Stimulated activated CD4-positive, alpha-beta T cell treated with anti-CD3 and anti-CD28 coated beads, Interleukin-15, amount 100 ng/mL, for 48 hours (primary cell): ENCODE results near the gene SENP7.
"Not testable (repeated sequence)": the region's sequence is repeated elsewhere in the genome, so short reads cannot be mapped to it uniquely, and the experiment has no call there.

ENCODE experiments used
- DNase-seq, 2 donors: peaks; one replicate each; pipeline ENCODE4 v3.0.0-alpha.2; 2020; ENCODE audit warnings: low read depth in 2 of 2

The SENP7 gene, protein sequence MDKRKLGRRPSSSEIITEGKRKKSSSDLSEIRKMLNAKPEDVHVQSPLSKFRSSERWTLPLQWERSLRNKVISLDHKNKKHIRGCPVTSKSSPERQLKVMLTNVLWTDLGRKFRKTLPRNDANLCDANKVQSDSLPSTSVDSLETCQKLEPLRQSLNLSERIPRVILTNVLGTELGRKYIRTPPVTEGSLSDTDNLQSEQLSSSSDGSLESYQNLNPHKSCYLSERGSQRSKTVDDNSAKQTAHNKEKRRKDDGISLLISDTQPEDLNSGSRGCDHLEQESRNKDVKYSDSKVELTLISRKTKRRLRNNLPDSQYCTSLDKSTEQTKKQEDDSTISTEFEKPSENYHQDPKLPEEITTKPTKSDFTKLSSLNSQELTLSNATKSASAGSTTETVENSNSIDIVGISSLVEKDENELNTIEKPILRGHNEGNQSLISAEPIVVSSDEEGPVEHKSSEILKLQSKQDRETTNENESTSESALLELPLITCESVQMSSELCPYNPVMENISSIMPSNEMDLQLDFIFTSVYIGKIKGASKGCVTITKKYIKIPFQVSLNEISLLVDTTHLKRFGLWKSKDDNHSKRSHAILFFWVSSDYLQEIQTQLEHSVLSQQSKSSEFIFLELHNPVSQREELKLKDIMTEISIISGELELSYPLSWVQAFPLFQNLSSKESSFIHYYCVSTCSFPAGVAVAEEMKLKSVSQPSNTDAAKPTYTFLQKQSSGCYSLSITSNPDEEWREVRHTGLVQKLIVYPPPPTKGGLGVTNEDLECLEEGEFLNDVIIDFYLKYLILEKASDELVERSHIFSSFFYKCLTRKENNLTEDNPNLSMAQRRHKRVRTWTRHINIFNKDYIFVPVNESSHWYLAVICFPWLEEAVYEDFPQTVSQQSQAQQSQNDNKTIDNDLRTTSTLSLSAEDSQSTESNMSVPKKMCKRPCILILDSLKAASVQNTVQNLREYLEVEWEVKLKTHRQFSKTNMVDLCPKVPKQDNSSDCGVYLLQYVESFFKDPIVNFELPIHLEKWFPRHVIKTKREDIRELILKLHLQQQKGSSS

DNA sequence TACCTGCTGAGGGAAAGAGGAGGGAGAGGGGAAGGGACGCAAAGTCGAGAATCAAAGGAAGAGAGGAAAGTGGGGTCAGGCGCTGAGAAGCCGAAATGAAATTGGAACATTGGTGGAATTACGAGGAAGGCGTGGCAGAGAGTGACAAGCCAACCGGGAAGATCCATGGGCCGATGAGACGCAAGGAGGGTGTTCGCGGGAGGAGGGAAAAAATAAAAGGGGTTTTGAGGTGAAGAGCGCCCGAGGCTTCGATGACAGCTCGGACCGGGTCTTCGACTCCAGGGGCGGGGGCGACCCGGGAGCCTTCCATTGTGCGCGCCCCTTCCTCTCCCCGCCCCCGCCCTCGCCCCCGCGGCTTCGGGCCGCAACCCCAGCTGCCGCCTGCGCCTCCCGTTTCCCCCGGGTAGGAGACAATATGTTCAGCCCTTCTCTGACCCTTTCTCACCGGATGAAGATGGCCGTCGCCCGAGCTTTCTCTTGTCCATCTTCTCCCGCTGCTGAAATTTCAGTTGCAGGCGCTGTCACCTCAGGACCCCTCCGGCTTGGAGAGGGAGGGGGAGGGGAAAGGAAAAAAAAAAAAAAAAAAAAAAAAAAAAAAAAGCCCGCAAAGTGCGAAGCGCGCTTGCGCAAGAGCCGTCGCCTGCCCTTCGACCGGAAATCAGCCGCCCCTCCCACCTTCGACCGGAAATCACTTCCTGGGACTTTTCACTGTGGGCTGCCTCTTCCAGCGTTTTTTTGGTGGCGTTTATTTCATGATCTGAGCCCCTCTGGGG, at the start of gene SENP7:
SENP7 (minus strand) TSS at position 567 of the 773 bp plus-strand sequence; CDS start at position 485, 82 bp downstream.
- DNase-seq: peak; percentile 55 to 68

DNA sequence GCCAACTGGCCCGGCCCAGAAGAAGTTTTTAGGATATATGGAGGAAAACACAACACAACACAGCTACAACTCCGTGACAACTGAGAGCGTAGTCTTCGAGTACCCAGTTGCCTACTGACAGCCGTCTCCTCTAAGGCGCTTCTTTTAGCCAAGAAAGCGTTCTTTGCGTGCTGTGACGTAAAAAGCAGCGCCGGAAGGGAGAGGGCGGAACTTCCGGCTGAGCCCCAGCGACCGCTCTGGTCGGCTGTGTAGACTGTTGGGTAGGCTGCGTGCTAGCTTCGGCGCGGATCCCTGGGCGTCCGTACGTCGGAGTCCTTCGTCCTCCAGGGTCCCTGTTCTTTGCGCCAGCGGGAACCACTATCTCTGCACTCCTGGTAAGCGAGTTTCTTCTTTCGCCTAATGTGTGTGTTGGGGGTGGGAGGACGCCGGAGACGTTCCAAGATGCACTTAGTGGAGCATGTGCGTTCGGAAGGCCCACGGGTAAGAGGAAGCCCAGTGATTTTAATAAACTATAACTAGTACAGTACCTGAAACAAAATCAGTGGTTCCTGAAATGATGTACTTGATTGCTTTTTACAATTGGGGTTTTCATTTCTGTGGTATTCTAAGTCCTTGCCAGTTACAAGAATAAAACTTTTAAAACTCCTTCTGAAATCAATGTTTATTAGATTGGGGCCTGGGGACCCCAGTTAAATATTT, 48.8 kb upstream of the SENP7 start, which contains the start of gene TRMT10C:
TRMT10C (plus strand) TSS at position 239 of the 699 bp plus-strand sequence. CDS start 2,914 bp downstream, outside the sequence.
- peak; percentile 86 to 89 for DNase-seq

DNA sequence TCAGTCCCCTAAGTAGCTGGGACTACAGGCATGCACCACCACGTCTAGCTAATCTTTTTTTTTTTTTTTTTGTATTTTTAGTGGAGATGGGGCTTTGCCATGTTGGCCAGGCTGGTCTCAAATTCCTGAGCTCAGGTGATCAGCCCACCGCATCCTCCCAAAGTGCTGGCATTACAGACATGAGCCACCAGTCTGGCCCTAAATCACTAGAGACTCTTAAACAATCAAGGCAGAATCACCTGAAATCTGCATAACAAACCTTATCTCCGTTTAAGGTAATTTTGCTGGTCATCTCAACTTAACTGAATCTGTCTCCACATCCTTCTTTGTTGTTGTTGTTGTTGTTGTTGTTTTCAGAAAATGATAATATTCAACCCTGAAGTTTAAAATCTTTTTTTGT, 43.1 kb upstream of the SENP7 start:
- DNase-seq: no peak

DNA sequence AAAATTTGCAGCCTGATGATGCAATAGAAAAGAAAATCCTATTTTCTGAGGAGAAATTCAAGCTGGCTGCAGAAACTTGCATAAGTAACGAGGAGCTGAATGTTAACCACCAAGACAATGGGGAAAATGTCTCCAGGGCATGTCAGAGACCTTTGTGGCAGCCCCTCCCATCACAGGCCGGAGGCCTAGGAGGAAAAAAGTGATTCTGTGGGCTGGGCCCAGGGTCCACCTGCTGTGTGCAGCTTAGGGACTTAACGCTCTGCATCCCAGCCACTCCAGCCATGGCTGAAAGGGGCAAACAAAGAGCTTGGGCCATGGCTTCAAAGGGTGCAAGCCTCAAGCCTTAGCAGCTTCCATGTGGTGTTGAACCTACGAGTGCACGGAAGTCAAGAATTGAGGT, 40.4 kb upstream of the SENP7 start:
- not testable (repeated sequence) for DNase-seq

DNA sequence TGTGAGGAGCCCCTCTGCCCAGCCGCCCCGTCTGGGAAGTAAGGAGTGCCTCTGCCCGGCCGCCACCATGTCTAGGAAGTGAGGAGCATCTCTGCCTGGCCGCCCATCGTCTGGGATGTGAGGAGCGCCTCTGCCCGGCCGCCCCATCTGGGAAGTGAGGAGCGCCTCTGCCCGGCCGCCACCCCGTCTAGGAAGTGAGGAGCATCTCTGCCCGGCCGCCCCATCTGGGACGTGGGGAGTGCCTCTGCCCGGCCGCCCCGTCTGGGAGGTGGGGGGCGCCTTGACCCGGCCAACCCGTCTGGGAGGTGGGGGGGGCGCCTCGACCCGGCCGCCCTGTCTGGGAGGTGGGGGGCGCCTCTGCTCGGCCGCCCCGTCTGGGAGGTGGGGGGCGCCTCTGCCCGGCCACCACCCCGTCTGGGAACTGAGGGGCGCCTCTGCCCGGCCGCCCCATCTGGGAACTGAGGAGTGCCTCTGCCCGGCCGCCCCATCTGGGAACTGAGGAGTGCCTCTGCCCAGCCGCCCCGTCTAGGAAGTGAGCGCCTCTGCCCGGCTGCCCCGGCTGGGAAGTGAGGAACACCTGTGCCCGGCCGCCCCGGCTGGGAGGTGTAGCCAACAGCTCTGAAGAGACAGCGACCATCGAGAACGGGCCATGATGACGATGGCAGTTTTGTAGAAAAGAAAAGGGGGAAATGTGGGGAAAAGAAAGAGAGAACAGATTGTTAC, 38.5 kb upstream of the SENP7 start:
- not testable (repeated sequence) for DNase-seq

DNA sequence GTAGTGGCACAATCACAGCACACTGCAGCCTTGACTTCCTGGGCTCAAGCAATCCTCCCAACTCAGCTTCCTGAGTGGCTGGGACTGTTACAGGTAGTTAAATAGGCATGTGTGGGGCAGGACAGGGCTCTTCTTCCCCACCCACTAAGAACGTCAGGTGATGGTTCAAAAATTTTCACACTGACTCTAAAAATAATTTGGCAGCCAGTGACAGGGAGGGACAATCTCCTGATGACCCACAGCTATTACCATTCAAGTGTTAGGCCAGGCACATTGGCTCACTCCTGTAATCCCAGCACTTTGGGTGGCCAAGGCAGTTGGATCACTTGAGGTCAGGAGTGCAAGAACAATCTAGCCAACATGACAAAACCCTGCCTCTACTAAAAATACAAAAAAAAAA, 36.5 kb upstream of the SENP7 start:
- DNase-seq: no peak

DNA sequence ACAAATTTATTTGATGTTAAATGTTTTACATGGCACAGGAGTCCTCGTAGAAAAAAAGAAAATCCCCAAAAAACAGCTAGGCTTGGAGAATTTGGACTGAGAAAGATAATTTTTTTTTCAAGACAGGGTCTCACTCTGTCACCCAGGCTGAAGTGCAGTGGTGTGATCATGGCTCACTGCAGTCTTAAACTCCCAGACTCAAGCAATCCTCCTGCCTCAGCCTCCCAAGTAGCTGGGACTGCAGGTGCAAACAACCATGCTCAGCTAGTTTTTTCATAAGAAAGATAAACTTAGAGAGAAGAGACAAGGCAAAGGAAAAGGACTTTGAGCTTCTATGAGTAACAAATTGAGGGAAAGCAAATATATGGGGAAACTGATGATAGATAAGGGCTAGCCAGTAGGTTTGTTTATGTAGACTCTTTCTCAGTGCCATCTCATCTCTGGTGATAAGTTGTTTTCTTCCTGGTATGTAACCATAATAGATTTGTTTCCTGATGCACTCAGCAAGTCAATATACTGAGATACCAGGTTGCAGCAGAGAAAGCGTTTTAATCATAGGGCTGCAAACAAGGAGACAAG, 35.6 kb upstream of the SENP7 start:
- no peak for DNase-seq

DNA sequence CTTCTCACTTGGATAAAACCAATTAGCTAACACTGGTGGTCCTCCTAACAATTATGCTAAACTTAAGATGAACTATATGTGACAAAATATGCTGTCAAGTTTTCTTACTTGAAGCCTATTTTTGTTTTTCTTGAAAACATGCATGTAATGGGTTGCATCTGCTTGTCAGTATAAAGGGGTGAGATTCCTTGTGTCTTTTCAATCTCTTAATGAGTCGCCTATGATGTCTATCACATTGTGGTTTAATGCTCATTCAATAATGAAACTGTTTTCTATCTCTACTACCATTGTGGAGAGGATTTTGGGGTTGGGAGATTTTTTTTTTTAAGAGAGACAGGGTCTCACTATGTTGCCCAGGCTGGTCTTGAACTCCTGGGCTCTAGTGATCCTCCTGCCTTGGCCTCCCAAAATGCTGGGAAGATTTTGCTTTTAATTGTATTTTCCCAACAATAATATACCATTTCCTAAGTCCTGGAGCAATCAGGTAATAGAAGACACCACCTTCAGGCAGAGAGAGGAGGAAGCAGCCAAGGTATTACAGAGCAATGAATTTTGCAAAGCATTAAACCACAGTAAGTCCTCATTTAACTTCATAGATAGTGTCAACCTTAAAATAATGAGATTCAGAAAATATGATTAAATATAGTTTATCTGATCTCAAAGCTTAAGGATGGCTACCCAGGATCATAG, 31.3 kb upstream of the SENP7 start:
- no peak for DNase-seq

DNA sequence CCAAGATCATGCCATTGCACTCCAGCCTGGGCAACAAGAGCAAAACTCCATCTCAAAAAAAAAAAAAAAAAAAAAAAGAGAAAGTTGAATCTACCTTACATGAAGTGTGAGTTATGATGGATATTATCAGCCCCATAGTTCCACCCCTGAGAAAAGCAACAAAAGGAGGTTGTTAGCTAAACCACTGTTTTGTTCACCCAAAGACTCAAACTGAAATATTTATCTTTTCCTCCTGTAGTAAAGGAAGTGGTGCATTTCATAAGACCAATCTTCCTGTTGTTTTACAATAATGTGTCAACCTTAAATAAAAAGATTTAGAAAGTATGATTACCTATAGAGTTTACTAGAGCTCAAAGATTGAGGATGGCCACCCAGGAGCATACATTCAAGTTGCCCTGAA, 29.9 kb upstream of the SENP7 start:
- DNase-seq: no peak

DNA sequence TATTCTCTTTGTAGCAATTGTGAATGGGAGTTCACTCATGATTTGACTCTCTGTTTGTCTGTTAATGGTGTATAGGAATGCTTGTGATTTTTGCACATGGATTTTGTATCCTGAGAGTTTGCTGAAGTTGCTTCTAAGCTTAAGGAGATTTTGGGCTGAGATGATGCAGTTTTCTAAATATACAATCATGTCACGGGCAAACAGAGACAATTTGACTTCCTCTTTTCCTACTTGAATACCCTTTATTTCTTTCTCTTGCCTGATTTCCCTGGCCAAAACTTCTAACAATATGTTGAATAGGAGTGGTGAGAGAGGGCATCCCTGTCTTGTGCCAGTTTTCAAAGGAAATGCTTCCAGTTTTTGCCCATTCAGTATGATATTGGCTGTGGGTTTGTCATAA, 23.9 kb upstream of the SENP7 start:
- not testable (repeated sequence) for DNase-seq

DNA sequence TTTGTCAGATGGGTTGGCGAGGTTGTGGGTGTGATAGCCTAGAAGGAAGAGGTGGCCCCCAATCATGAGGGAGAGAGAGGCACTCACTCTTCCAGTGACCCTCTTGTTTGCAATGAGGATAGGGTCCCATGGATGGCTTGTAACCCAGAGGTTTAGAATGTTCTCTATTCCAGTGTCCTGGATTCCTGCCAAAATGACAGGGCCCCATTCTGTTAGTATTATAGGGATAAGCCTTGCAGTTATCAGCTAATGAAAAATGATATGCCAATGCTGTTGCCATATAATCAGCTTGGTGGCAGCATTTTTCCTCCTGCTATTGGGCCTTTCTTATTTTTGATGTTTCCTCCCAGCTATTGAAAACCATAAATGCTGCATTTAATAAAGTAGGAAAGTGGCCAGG, 23.3 kb upstream of the SENP7 start:
- no peak for DNase-seq

DNA sequence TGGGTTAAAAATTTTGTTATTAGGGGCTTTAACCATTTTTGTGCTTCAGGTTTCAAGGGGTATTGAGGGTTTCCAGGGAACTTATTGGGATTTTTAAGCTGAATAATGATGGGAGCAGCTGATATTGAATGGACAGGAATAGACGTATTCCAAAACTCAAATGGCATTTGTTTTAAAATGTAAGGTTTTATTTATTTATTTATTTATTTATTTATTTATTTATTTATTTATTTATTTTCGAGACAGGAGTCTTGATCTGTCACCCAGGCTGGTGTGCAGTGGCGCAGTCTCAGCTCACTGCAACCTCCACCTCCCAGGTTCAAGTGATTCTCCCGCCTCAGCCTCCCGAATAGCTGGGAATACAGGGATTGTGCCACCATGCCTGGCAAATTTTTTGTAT, 22.2 kb upstream of the SENP7 start:
- no peak for DNase-seq

DNA sequence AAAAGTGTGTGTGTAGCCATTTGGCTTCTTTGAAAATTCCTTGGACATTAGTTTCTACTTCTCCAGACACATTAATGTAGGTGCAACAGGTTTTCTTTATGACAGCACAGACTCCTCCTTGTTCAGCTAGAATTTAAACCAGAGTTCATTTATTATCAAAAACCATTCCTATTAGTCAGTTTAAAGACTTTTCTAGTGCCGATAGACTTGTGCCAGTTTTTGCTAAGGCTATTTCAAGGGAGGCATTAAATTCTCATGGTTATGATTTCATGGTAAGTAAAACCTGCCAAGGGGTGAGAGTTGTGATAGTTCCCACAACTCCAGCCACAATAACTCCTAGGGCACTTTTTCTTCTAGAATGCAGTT, 20.6 kb upstream of the SENP7 start:
- no peak for DNase-seq

DNA sequence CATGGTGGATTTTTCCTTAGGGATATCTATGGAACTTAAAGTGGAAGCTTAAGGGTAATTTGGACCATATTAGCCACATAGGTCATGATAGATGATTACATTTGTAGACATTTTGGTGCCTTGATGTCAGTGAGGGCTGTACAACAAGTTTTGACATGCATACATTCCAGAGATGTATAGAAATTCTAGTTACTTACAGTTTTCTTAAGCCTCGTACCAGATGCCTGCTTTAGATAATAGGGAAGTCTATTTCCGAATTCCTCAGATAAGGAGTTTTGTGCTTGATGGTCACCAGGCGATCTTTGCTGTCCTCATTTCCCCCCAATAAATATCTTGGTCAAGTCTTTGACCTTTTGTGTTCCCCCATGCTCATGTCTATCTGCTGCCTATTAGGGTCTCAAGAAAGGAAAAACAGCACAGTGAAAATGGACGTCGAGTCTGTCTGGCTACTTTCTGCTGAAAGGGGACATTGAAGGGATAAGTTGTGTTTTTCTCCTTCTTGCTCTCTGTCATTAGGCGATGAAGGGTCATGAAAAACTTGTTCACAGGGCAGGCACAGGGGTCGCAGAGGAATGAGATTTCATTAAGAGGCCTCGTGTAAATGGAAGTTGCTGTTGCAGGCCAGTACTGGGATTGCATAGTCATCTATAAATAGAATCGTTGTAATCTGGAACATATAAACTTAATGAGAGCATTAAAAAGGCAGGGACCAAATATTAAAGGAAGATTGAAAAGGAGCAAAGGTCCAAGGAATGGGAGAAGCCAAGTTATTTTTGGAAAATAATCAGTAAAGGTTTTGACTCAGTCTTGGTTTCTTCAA, 20.0 kb upstream of the SENP7 start:
- no peak for DNase-seq

DNA sequence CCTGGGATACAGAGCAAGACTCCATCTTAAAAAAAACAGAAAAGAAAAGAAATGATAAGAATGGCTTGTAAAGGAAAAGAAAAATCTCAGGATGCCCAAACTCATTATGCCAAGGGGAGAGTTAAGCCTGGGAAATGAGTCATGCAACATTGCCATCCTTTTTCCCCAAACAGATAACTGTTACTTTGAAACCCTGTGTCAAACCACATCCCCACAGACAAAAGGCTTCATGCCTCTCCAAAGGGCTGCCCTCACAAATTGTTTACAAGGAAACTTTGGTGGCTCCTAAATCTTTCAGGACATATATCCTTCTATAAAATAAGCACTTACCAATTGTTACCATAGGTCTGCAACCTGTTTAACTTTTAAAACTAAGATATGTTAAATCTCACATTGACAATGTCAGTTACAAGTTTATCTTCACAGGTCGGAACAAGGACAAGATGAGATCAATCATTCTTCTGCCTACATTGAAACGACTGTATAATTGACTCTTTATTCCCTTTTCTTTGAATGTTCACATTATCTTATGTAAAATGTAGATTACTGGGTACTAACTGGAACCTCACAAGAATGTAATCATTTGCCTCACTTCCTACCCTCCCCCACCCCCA, 18.6 kb upstream of the SENP7 start:
- DNase-seq: no peak

DNA sequence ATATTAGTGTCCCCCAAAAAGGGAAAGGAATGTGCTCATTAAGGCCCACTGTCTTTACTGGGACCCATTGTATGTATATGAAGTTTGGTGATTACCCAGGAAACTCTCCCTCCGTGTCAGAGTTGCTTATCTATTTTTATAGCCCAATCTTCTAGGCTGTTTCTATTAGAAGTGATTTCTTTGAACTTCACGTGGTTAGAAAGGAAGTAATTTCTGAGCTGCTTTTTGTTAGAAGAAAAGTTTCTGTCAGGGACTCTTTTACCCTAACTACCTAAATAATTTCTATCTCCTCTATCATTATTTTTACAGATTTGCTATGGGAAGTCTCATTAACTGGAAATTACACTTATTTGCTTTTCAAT, 17.7 kb upstream of the SENP7 start:
- DNase-seq: no peak

DNA sequence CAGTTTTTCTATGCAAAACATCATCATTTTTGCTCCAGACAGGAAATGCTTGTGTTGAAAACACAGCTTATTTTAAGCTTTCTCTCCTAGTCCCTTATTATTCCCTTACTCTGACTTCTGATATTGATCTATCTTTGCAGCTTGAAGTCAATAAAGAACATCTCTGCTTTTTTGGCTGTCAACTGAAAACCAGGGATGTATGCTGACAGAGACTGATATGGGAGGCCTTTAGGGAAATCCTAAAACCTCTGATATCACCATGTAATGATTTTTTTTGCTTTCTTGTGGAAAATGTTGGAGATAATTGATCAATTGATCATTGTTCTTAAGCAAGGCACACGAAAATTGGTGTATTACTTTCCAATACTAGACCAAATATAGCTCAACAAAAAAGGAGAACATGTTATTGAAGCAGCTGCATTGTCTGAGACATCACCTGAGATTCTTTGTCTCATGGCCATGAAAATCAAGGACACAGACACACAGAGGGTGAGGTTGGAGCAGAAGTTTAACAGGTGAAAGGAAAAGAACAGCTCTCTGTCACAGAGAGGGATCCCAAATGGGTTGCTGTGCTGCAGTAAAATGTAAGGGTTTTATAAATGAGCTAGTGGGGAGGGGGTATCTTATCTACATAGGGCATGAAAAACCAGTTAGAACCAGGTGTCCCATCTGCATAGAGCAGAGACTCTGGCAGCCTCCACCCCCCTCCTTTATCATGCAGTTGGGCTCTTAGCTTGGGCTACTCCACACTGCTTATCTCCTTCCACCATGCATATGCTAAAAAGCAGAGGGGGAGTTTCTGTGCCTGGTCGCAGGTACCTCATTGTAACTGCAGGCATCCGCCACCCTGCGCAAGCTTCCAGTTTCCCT, 17.0 kb upstream of the SENP7 start:
- DNase-seq: no peak
